Neural crest cell (in vitro differentiated cells): ENCODE measurements around the gene EPB41L4B. TPM values are rescaled to one million over a fixed set of nuclear protein-coding genes. Genes with fewer than 3 reads are reported as not detected.

Source experiments
- DNase-seq: peaks from one replicate; pipeline ENCODE4 v3.0.0; 2021; ENCODE audit warnings: low read depth, mixed read lengths, low spot score
- H3K27ac Mint-ChIP-seq: one replicate; pipeline ENCODE4 v1.8.0; 2021; ENCODE audit warnings: mild to moderate bottlenecking, mixed read lengths; ENCODE audit not compliant: unreplicated experiment
- H3K27me3 Mint-ChIP-seq: 2 replicates; pipeline ENCODE4 v1.8.0; 2021; ENCODE audit warnings: low read depth, mild to moderate bottlenecking, mixed read lengths
- H3K36me3 Mint-ChIP-seq: 2 replicates; pipeline ENCODE4 v1.8.0; 2021; ENCODE audit warnings: low read depth, mild to moderate bottlenecking, mixed read lengths
- H3K4me1 Mint-ChIP-seq: 2 replicates; pipeline ENCODE4 v1.8.0; 2021; ENCODE audit warnings: mixed read lengths
- H3K4me3 Mint-ChIP-seq: one replicate; pipeline ENCODE4 v1.8.0; 2021; ENCODE audit warnings: mild to moderate bottlenecking, mixed read lengths
- H3K9me3 Mint-ChIP-seq: 2 replicates; pipeline ENCODE4 v1.8.0; 2021; ENCODE audit warnings: mixed read lengths
- CTCF ChIP-seq: fragments of 200-600 bp; sonication (generic); conservative IDR thresholded peaks from 2 replicates; pipeline ENCODE4 v1.5.0; 2021; ENCODE audit warnings: antibody characterized with exemption, mild to moderate bottlenecking
- total RNA-seq: library from RNA; stranded (reverse); gene quantifications from 2 replicates; pipeline ENCODE4 v1.2.1, GENCODE V29; 2021

Gene EPB41L4B
- total RNA-seq, 1 donor from 2014 or later, result 1.4 TPM

DNA sequence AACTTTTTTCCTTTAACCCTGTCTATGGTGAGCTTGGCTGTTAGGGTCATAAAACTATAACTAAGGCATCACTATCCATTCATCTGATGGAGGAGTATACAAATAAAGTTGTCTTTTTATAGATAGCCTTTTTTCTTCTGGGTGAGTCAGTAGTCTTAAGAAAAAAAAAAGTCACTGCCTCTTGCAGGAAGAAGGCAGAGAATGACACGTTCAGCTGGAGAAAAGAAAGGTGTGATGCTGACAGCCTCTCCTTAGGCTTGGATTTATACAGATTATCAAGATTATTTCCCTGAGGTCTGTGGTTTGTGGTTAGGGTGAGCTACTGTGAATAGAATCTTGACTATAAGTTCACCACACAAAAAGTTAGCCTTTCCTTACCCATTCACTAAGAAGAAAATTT is 23.0 kb downstream of the EPB41L4B start:
- TF ChIP-seq CTCF, result no peak
- Mint-ChIP-seq H3K27ac (no peak overlapping the region), H3K4me3 (no peak overlapping the region), H3K9me3 (no peaks in the 10 kb centered on the region), H3K36me3 (no peaks in the 10 kb centered on the region), H3K4me1 (no peaks in the 10 kb centered on the region), H3K27me3 (peaks cover 2% of the 10 kb centered on the region)
- no peak for DNase-seq

GRCh38 chr9:109295221-109296130 is 25.4 kb downstream of the EPB41L4B start:
- Mint-ChIP-seq H3K36me3 (no peaks in the 10 kb centered on the region), H3K4me1 (no peaks in the 10 kb centered on the region), H3K9me3 (no peaks in the 10 kb centered on the region), H3K27ac (no peak overlapping the region), H3K4me3 (no peak overlapping the region), H3K27me3 (peaks cover 2% of the 10 kb centered on the region)
- DNase-seq, result no peak
- no peak for TF ChIP-seq CTCF

DNA sequence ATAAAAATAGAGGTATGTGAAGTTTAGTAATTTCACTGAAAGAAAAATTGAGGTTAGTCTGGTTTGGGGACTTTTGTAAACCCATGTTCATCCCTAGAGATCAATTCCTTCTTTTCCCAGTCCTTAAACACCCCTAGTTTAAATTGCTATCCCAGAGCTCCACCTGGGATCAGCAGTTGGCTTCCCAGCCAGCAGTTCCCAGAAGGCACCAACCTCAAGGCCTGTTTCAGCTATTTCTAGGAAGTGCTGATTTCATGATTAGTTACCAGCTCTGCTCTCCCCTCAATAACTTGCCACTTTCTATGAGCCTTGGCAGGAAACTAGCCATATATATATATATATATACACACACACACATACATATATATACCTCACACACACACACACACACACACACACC is 30.5 kb downstream of the EPB41L4B start:
- no peak overlapping the region for H3K27ac Mint-ChIP-seq
- no peaks in the 10 kb centered on the region for H3K36me3 Mint-ChIP-seq
- no peaks in the 10 kb centered on the region for H3K4me1 Mint-ChIP-seq
- no peaks in the 10 kb centered on the region for H3K9me3 Mint-ChIP-seq
- no peak for DNase-seq
- H3K27me3 Mint-ChIP-seq, result no peaks in the 10 kb centered on the region
- no peak for TF ChIP-seq CTCF
- no peak overlapping the region for H3K4me3 Mint-ChIP-seq

DNA sequence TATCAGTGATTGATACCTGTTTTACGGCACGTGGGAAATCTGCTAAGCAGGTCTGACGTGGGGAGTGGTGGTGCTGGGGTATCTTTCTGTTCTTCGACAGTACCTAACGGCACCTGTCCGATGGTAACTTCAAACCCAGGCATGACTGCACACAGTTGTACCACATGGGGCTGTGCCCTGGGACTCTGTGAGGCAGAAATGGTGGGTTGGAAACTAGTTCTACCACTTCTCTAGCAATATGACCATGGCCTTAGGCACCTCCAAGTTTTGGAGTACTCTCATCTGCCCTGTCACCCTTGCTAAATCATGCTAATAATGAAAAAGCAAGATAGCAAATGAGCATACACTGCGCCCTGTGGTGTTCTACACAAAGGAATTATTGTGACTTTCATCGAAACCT is 30.9 kb downstream of the EPB41L4B start:
- no peaks in the 10 kb centered on the region for H3K9me3 Mint-ChIP-seq
- H3K4me3 Mint-ChIP-seq, result no peak overlapping the region
- TF ChIP-seq CTCF, result no peak

GRCh38 chr9:109289186-109289585 is 31.7 kb downstream of the EPB41L4B start:
- H3K36me3 Mint-ChIP-seq, result no peaks in the 10 kb centered on the region

More for the DNA sequence above, 30.9 kb downstream of the EPB41L4B start:
- Mint-ChIP-seq H3K36me3 (no peaks in the 10 kb centered on the region), H3K27me3 (no peaks in the 10 kb centered on the region), H3K4me1 (no peaks in the 10 kb centered on the region), H3K27ac (no peak overlapping the region)
- DNase-seq, result no peak

More at GRCh38 chr9:109289186-109289585, 31.7 kb downstream of the EPB41L4B start:
- H3K9me3 Mint-ChIP-seq, result no peaks in the 10 kb centered on the region
- no peak for DNase-seq
- H3K27me3 Mint-ChIP-seq, result no peaks in the 10 kb centered on the region
- H3K4me1 Mint-ChIP-seq, result no peaks in the 10 kb centered on the region
- no peak overlapping the region for H3K4me3 Mint-ChIP-seq
- no peak overlapping the region for H3K27ac Mint-ChIP-seq
- TF ChIP-seq CTCF, result no peak
